ACHN (cell line): ENCODE measurements around the gene LY6G6F.

Source experiments
- DNase-seq: peaks from one replicate; pipeline ENCODE4 v3.0.0-alpha.2; 2015
- in situ Hi-C: cut with HindIII; loops from 2 replicates; pipeline ENCODE4 v1.10.0; 2017; ENCODE audit warnings: low sequenced_read_pairs, low pct_ligation_motif_present, low pct_unique_long_range_greater_than_20kb

Gene LY6G6F

DNA sequence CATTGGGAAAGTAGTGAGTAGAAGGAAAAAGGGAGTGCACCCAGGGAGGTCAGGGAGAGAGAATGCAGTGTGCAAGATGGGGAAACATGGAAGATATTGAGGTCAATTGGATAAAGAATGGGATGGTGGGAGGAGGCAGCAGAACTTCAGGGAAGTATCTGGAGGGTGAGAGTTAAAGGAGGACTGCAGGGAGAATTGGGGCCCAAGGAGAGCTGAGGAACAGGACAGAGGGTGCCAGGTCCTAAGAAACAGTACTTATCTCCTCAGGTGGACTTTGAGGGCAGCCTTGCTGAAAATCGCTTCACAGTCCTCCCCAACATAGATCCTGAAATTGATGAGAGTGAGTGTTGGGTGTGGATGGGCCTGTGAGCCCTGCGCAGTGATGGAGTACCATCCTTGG, 51.6 kb downstream of the LY6G6F start:
- in situ Hi-C loops: no loop called here
- DNase-seq: no peak
